Measurements from ENCODE around the gene GAS2L1.
"Not testable (repeated sequence)": the region's sequence is repeated elsewhere in the genome, so short reads cannot be mapped to it uniquely, and the experiment has no call there.

The GAS2L1 gene

DNA sequence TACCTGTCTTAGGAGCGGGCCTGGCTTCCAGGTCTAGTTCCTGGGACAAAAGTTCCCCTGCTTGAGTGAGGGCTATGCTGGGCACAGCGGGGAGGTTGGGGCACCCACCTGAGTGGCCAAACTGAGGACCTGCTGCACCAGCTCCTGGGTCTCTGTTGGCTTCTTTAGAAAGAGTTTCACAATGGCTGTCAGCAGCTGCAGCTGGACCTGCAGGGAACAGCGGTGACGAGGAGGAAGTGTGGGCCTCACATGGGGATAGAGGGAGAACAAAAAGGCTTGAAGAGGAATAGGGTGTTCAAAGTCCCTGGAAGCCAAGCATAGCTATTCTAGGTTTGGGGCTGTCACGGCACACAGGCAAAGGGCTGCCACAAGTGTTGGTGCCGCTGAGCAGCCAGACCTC, 35.7 kb downstream of the GAS2L1 start:
- DNase-seq (ENCODE audit: low read depth) = no peak

- no peak for DNase-seq (ENCODE audit: low read depth)
Measured at GRCh38 chr22:29342577-29343312, 36.3 kb downstream of the GAS2L1 start.

GRCh38 chr22:29343313-29343805, 36.9 kb downstream of the GAS2L1 start:
- no peak for DNase-seq (ENCODE audit: low read depth)

DNA sequence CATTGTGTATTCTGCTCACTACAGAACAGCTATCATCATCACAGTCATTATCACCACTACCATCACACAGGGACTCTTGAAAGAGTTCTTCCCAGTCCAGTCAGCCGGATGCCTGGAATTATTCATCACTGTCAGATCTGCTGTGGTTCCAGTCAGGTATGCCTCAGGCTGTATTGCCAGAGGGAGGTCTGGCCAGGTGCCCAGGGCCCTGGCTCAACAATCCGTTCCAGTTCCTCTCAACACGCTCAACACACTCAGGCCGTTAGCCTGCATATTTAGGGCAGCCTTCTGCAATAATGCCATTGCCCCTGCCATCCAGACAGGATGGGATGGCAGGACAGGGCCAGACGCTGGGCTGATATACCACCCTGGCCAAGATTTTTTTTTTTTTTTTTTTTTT, 37.7 kb downstream of the GAS2L1 start:
- no peak for DNase-seq (ENCODE audit: low read depth)

DNA sequence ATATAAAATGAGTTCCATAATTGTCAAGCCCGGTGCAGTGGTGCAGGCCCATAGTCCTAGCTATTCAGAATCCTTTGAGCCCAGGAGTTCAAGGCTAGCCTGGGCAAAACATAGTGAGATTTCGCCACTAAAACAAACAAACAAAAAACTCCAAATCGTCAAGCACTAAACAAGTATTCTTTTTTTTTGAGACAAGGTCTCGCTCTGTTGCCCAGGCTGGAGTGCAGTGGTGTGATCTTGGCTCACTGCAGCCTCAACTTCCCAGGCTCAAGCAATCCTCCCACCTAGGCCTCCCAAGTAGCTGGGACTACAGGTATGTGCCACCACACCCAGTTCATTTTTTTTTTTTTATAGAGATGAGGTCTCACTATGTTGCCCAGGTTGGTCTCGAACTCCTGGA, 38.4 kb downstream of the GAS2L1 start:
- not testable (repeated sequence) for DNase-seq (ENCODE audit: low read depth)

DNA sequence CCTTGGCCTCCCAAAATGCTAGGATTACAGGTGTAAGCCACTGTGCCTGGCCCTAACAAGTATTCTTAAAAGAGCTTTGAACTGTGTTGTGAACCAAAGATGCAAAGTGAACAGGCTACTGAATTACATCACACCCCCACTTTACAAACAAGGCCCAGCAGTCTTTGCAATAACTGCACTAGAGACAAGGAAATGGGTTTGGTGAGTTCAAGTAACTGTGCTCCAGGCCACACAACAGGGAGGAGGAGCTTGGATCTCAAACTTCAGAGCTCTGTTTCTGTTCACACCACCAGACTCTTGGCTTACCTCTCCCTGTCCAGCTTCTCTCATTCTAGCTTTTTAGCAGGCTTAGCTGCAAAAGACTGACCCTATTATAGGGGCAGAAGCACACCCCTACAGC, 39.5 kb downstream of the GAS2L1 start:
- no peak for DNase-seq (ENCODE audit: low read depth)

DNA sequence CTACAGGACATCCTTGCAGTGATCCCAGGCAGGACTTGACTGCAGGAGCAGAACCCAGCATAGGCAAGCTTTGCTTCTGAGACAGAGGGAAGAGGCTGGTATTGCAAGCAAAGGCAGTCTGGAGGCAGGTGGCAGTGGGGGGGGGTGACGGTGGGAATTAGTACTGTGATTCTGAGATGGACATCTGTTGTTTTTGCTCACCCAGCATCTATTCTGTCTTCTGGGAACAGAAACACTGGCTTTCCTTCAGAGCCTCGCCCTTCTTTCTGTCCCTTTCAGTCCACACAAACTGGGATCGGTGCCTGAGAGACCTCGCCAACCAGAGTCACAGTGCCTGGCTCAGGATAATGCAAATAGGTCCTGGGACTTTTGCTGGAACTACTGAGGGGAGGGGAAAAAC, 40.2 kb downstream of the GAS2L1 start:
- no peak for DNase-seq (ENCODE audit: low read depth)

GRCh38 chr22:29348041-29348440, 41.6 kb downstream of the GAS2L1 start:
- no peak for DNase-seq (ENCODE audit: low read depth)

GRCh38 chr22:29348956-29349355, 42.5 kb downstream of the GAS2L1 start:
- DNase-seq (ENCODE audit: low read depth) = no peak

DNA sequence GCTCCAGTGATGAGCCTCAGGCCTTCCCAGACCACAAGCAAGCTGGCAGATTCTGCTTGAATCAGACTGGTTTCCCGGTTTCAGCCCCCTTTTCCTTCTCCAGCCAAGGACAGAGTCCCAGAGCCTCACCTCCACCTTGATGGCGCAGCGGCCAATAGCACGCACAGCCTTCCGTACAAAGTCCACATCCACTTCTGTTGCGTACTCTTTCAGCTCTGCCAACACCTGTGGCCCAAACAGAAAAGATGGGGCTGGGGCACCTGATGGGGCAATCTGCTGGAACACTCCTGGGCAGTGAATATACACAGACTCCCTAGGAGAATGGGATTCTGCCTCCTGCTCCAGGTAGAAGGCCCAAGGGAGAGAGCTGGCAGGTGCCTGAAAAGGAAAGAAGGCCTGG, 44.6 kb downstream of the GAS2L1 start:
- no peak for DNase-seq (ENCODE audit: low read depth)

- DNase-seq (ENCODE audit: low read depth) = no peak
Measured at GRCh38 chr22:29351891-29352290, 45.4 kb downstream of the GAS2L1 start.

GRCh38 chr22:29352778-29353177, 46.3 kb downstream of the GAS2L1 start:
- no peak for DNase-seq (ENCODE audit: low read depth)

GRCh38 chr22:29353286-29353685, 46.8 kb downstream of the GAS2L1 start:
- DNase-seq (ENCODE audit: low read depth) = no peak

GRCh38 chr22:29353860-29354259, 47.4 kb downstream of the GAS2L1 start:
- DNase-seq (ENCODE audit: low read depth) = no peak

DNA sequence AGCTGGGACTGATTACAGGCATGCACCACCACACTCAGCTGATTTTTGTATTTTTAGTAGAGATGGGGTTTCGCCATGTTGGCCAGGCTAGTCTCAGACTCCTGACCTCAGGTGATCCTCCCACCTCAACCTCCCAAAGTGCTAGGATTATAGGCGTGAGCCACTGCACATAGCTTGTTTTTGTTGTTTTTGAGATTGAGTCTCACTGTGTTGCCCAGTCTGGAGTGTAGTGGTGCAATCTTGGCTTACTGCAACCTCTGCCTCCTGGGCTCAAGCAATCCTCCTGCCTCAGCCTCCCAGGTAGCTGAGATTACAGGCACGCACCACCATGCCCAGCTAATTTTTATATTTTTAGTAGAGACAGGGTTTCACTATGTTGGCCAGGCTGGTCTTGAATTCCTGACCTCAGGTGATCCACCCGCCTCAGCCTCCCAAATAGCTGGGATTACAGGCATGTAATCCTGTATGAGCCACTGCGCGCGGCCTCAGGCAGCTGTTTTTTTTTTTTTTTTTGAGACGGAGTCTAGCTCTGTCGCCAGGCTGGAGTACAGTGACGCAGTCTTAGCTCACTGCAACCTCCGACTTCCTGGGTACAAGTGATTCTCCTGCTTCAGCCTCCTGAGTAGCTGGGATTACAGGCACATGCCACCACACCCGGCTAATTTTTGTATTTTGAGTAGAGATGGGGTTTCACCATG, 50.9 kb downstream of the GAS2L1 start:
- DNase-seq (ENCODE audit: low read depth) = not testable (repeated sequence)

DNA sequence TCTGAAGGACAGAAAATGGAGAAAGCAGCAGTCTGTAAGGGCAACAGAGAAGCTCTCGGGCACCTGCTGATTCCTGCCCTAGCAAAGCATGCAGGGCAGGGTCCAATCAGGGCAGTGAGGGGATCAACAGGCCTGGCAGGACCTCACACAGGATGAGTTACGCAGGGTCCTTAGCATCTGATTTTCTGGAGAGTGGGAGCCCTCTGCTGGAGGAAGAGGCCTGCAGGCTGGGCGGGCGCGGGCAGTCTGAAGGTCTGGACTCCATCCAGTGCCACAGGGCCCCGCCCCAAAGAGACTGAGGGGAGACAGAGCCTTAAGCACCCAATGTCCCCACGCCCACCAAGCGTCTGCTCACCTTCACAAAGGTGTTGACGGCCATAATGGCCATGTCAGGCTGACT, 53.0 kb downstream of the GAS2L1 start:
- no peak for DNase-seq (ENCODE audit: low read depth)
